Measurements from ENCODE around the gene IKZF2. TPM values are rescaled to one million over a fixed set of nuclear protein-coding genes. Genes with fewer than 3 reads are reported as not detected.

Gene IKZF2
- total RNA-seq, 1 donor: 15.1 TPM

- H3K4me3 ChIP-seq (ENCODE audit: low read depth, low read length): no peak overlapping the region
- no peak for TF ChIP-seq CTCF (IDR thresholded peaks at IDR 0.05; ENCODE audit: insufficient read depth, low read depth, low read length)
- no peak for DNase-seq (ENCODE audit: low read depth)
Observed at GRCh38 chr2:213067888-213068287, 83.5 kb downstream of the IKZF2 start.

GRCh38 chr2:213066443-213066743 lies 85.0 kb downstream of the IKZF2 start:
- no peak for TF ChIP-seq CTCF (IDR thresholded peaks at IDR 0.05; ENCODE audit: insufficient read depth, low read depth, low read length)
- peak overlapping the region; percentile 28 for H3K4me3 ChIP-seq (ENCODE audit: low read depth, low read length)

GRCh38 chr2:213065583-213066442 lies 85.6 kb downstream of the IKZF2 start:
- no peak for TF ChIP-seq CTCF (IDR thresholded peaks at IDR 0.05; ENCODE audit: insufficient read depth, low read depth, low read length)
- peak overlapping the region; percentile 28 for H3K4me3 ChIP-seq (ENCODE audit: low read depth, low read length)
- DNase-seq (ENCODE audit: low read depth): peak; percentile 57

More at GRCh38 chr2:213066443-213066743, 85.0 kb downstream of the IKZF2 start:
- no peak for DNase-seq (ENCODE audit: low read depth)

- DNase-seq (ENCODE audit: low read depth): no peak
- TF ChIP-seq CTCF (IDR thresholded peaks at IDR 0.05; ENCODE audit: insufficient read depth, low read depth, low read length): no peak
- H3K4me3 ChIP-seq (ENCODE audit: low read depth, low read length): no peak overlapping the region
Observed at GRCh38 chr2:213064099-213064498, 87.3 kb downstream of the IKZF2 start.

- no peak overlapping the region for H3K4me3 ChIP-seq (ENCODE audit: low read depth, low read length)
- TF ChIP-seq CTCF (IDR thresholded peaks at IDR 0.05; ENCODE audit: insufficient read depth, low read depth, low read length): no peak
- no peak for DNase-seq (ENCODE audit: low read depth)
Observed at GRCh38 chr2:213057977-213058376, 93.4 kb downstream of the IKZF2 start.

GRCh38 chr2:213046431-213046830 lies 105.0 kb downstream of the IKZF2 start:
- no peak for DNase-seq (ENCODE audit: low read depth)
- no peak for TF ChIP-seq CTCF (IDR thresholded peaks at IDR 0.05; ENCODE audit: insufficient read depth, low read depth, low read length)
- no peak overlapping the region for H3K4me3 ChIP-seq (ENCODE audit: low read depth, low read length)

- no peak for TF ChIP-seq CTCF (IDR thresholded peaks at IDR 0.05; ENCODE audit: insufficient read depth, low read depth, low read length)
- DNase-seq (ENCODE audit: low read depth): no peak
- no peak overlapping the region for H3K4me3 ChIP-seq (ENCODE audit: low read depth, low read length)
Observed at GRCh38 chr2:213043566-213043965, 107.8 kb downstream of the IKZF2 start.
